A549 (cell line): ENCODE results near the gene UBQLN4. TPM values are rescaled to one million over a fixed set of nuclear protein-coding genes. Genes with fewer than 3 reads are reported as not detected.

ENCODE experiments used
- ATAC-seq, 2 experiments: fragments of 200-7000 bp in 1 of 2; fragments of >200 bp in 1 of 2; cut with Nextera tagmentation in 1 of 2; cut with Tn5 transposase in 1 of 2; 3 replicates each; pipeline versions ENCODE4 v1.8.0 to v1.9.1; 2018 to 2020; ENCODE audit warnings: mild to moderate bottlenecking in 1 of 2, moderate library complexity in 1 of 2
- CTCF ChIA-PET: fragments of 300-600 bp; sonication (Branson Sonifier 250); formaldehyde crosslinking; extraction: SDS; loops from one replicate; lab custom pipeline; 2021; ENCODE audit warnings: antibody characterized with exemption, inconsistent platforms; lab: Yijun Ruan, JAX
- POLR2A ChIA-PET: fragments of 350-600 bp; formaldehyde crosslinking; extraction: SDS; loops from one replicate; lab custom pipeline; 2021; ENCODE audit warnings: antibody characterized with exemption, inconsistent platforms; lab: Yijun Ruan, JAX
- DNase-seq, 2 experiments: peaks; one replicate each; pipeline versions ENCODE4 v3.0.0 to v3.0.0-alpha.2; 2011 to 2016; ENCODE audit warnings: low read depth in 1 of 2, low spot score in 1 of 2
- FAIRE-seq: peaks from 2 replicates; lab custom pipeline; 2011; peaks lifted over from hg19 to GRCh38; lab: Jason Lieb, UNC
- H3K27ac ChIP-seq, 2 experiments: fragments of >200 bp; sonication (Bioruptor Twin); formaldehyde crosslinking; 3 replicates each; pipeline ENCODE4 v1.5.1; 2016 to 2017
- H3K4me1 ChIP-seq: fragments of >200 bp; sonication (Bioruptor Twin); formaldehyde crosslinking; 3 replicates; pipeline ENCODE4 v1.6.1; 2016
- H3K4me2 ChIP-seq: fragments of >200 bp; sonication (Bioruptor Twin); formaldehyde crosslinking; 3 replicates; pipeline ENCODE4 v1.6.1; 2016
- H3K4me3 ChIP-seq: fragments of >200 bp; sonication (Bioruptor Twin); formaldehyde crosslinking; 3 replicates; pipeline ENCODE4 v1.5.1; 2016
- H3K9me3 ChIP-seq: fragments of >200 bp; sonication (Bioruptor Twin); formaldehyde crosslinking; 3 replicates; pipeline ENCODE4 v1.6.1; 2016
- CEBPB ChIP-seq, 2 experiments: fragments of >200 bp in 1 of 2; sonication (Bioruptor Twin) in 1 of 2; formaldehyde crosslinking in 1 of 2; IDR thresholded peaks; 2 replicates each; pipeline ENCODE4 v1.6.1; 2012 to 2016
- CHD4 ChIP-seq: fragments of 200-600 bp; sonication (generic); IDR thresholded peaks from 2 replicates; pipeline ENCODE4 v1.6.1; 2016; ENCODE audit warnings: antibody characterized with exemption, mild to moderate bottlenecking, borderline replicate concordance
- E2F6 ChIP-seq: IDR thresholded peaks from 2 replicates; pipeline ENCODE4 v1.6.1; 2012; ENCODE audit warnings: low read depth, borderline replicate concordance
- ESRRA ChIP-seq: fragments of 150-350 bp; IDR thresholded peaks from 2 replicates; pipeline ENCODE4 v1.6.1; 2014; ENCODE audit warnings: mild to moderate bottlenecking, low read length, borderline replicate concordance
- FOSL2 ChIP-seq, 2 experiments: fragments of 450-650 bp in 1 of 2; fragments of >200 bp in 1 of 2; sonication (Bioruptor Twin) in 1 of 2; formaldehyde crosslinking; IDR thresholded peaks; 2 replicates each; pipeline versions ENCODE4 v1.5.0 to v1.6.1; 2016 to 2020; ENCODE audit warnings: mild to moderate bottlenecking in 1 of 2, moderate library complexity in 1 of 2
- HDAC2 ChIP-seq: fragments of 200-600 bp; sonication (generic); IDR thresholded peaks from 2 replicates; pipeline ENCODE4 v1.6.1; 2016
- HMGXB4 ChIP-seq: fragments of 250-450 bp; sonication (Bioruptor Pico); IDR thresholded peaks from 2 replicates; pipeline ENCODE4 v1.5.0; 2021; ENCODE audit warnings: mild to moderate bottlenecking, moderate library complexity, borderline replicate concordance
- KDM1A ChIP-seq: fragments of 200-600 bp; sonication (generic); IDR thresholded peaks from 2 replicates; pipeline ENCODE4 v1.6.1; 2016; ENCODE audit warnings: low read depth, mild to moderate bottlenecking
- MAZ ChIP-seq: fragments of 150-350 bp; IDR thresholded peaks from 2 replicates; pipeline ENCODE4 v1.6.1; 2014; ENCODE audit warnings: antibody characterized with exemption, low read depth, low read length, borderline replicate concordance
- NFE2L2 ChIP-seq: fragments of 150-350 bp; conservative IDR thresholded peaks from 2 replicates; pipeline ENCODE4 v1.6.1; 2014; ENCODE audit warnings: low read length
- NR3C1 ChIP-seq: fragments of >200 bp; sonication (Bioruptor Twin); formaldehyde crosslinking; IDR thresholded peaks from 3 replicates; pipeline ENCODE4 v1.6.1; 2017
- PHF8 ChIP-seq: fragments of 200-600 bp; sonication (generic); IDR thresholded peaks from 2 replicates; pipeline ENCODE4 v1.6.1; 2016; ENCODE audit warnings: low read depth, mild to moderate bottlenecking, antibody characterized with exemption, moderate library complexity, borderline replicate concordance
- POLR2A ChIP-seq: IDR thresholded peaks from 2 replicates; pipeline ENCODE4 v1.6.1; 2012; ENCODE audit warnings: mild to moderate bottlenecking, low read length
- RAD21 ChIP-seq, 2 experiments: fragments of >200 bp in 1 of 2; sonication (Bioruptor Twin) in 1 of 2; formaldehyde crosslinking in 1 of 2; IDR thresholded peaks in 1 of 2; conservative IDR thresholded peaks in 1 of 2; 2 replicates in 1 of 2; 3 replicates in 1 of 2; pipeline ENCODE4 v1.6.1; 2012 to 2018; ENCODE audit warnings: inconsistent platforms in 1 of 2
- RARB ChIP-seq: fragments of 250-450 bp; sonication (Bioruptor Pico); IDR thresholded peaks from 2 replicates; pipeline ENCODE4 v1.8.0; 2021; ENCODE audit warnings: mild to moderate bottlenecking, moderate library complexity
- RCOR1 ChIP-seq: fragments of 150-350 bp; IDR thresholded peaks from 2 replicates; pipeline ENCODE4 v1.6.1; 2014; ENCODE audit warnings: antibody characterized with exemption, low read length, low read depth
- RNF2 ChIP-seq: fragments of 200-600 bp; sonication (generic); IDR thresholded peaks from 2 replicates; pipeline ENCODE4 v1.6.1; 2016; ENCODE audit warnings: low read depth, mild to moderate bottlenecking, antibody characterized with exemption, moderate library complexity, borderline replicate concordance
- TP53 ChIP-seq: fragments of 250-450 bp; sonication (Bioruptor Pico); IDR thresholded peaks from 2 replicates; pipeline ENCODE4 v1.5.0; 2021; ENCODE audit warnings: mild to moderate bottlenecking, moderate library complexity
- USF2 ChIP-seq: fragments of 450-650 bp; IDR thresholded peaks from 2 replicates; pipeline ENCODE4 v1.6.1; 2014; ENCODE audit warnings: antibody characterized with exemption
- ZNF302 ChIP-seq: fragments of 250-450 bp; sonication (Bioruptor Pico); IDR thresholded peaks from 2 replicates; pipeline ENCODE4 v1.9.0; 2021; ENCODE audit warnings: inconsistent platforms, mild to moderate bottlenecking, moderate library complexity
- ZSCAN20 ChIP-seq: fragments of 250-450 bp; sonication (Bioruptor Pico); IDR thresholded peaks from 2 replicates; pipeline ENCODE4 v1.8.0; 2022; ENCODE audit warnings: mild to moderate bottlenecking, moderate library complexity
- WGBS: methylation state at CpG from one replicate; pipeline ENCODE4 v1.1.6; 2017; ENCODE audit errors: missing lambda C conversion rate; 5-methylcytosine and 5-hydroxymethylcytosine counted together
- polyA plus RNA-seq, 4 experiments: library from polyadenylated mRNA; depleted of rRNA in 3 of 4; stranded (reverse); fragments of >200 nt; fragmentation: RNase III in 1 of 4; extraction: RNeasy Plus Mini Kit Qiagen cat#74134 plus additional on column Dnase treatment in 1 of 4; gene quantifications; 2 replicates in 3 of 4; 3 replicates in 1 of 4; pipeline ENCODE4 v1.2.3, GENCODE V29; 2011 to 2017
- TF ChIP-seq, protein P1 (sequence below): fragments of >200 bp; sonication (Bioruptor Twin); formaldehyde crosslinking; IDR thresholded peaks from 3 replicates; pipeline ENCODE4 v1.5.1; 2016

The UBQLN4 gene
- polyA plus RNA-seq, 2 of the 4 experiments (the other 2 are of a cell fraction) = 38.2 to 42.0 TPM

GRCh38 chr1:156048663-156049258 lies 4.8 kb downstream of the UBQLN4 start (continued):
- TF ChIP-seq, protein P1, sequence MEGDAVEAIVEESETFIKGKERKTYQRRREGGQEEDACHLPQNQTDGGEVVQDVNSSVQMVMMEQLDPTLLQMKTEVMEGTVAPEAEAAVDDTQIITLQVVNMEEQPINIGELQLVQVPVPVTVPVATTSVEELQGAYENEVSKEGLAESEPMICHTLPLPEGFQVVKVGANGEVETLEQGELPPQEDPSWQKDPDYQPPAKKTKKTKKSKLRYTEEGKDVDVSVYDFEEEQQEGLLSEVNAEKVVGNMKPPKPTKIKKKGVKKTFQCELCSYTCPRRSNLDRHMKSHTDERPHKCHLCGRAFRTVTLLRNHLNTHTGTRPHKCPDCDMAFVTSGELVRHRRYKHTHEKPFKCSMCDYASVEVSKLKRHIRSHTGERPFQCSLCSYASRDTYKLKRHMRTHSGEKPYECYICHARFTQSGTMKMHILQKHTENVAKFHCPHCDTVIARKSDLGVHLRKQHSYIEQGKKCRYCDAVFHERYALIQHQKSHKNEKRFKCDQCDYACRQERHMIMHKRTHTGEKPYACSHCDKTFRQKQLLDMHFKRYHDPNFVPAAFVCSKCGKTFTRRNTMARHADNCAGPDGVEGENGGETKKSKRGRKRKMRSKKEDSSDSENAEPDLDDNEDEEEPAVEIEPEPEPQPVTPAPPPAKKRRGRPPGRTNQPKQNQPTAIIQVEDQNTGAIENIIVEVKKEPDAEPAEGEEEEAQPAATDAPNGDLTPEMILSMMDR = no peak
- no peak for TF ChIP-seq PHF8
- TF ChIP-seq RCOR1 = no peak

DNA sequence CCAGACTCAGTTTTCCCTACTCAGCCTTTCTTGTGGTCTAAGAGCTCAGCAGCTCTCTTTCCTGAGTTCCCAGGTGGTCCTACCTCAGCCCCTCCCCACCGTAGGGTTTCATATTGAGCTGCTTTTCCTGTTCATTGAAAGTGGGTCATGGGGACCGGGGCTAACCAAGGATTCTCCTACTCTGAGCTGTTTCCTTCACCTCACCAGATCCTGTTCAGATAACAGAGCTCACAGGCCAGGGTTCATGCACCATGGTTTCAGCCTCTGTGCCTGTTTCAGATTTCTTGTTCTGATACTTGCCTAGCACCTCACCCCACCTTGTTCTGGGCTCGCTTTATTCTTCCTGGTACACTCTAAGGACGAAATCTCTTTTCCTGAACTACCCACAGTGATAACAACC lies 8.5 kb downstream of the UBQLN4 start:
- Histone ChIP-seq H3K4me2 (no peak overlapping the region), H3K4me3 (no peak overlapping the region), H3K27ac (no peak overlapping the region), H3K9me3 (no peaks in the 10 kb centered on the region), H3K4me1 (peaks cover 13% of the 10 kb centered on the region)
- POLR2A ChIA-PET = no interaction called here
- CTCF ChIA-PET = interaction anchor here (0.5 to 1.7 kb wide), 4 partner anchors 11 to 170 kb away, joined by 3 to 5 read pairs (median 4); no protein-coding TSS in a partner anchor
- FAIRE-seq (no peak), ATAC-seq (no peak), DNase-seq (no peak)
- WGBS = 90% methylated on average over 4 of the region's 4 CpGs
- no peak for TF ChIP-seq POLR2A
- TF ChIP-seq NFE2L2 = no peak
- no peak for TF ChIP-seq TP53 (CRISPR knock-in tag)
- no peak for TF ChIP-seq HDAC2
- TF ChIP-seq KDM1A = no peak
- no peak for TF ChIP-seq RAD21 (conservative IDR thresholded peaks at IDR 0.05 in 1 of 2, IDR thresholded peaks at IDR 0.05 in 1 of 2)
- TF ChIP-seq ESRRA = no peak
- no peak for TF ChIP-seq CHD4
- TF ChIP-seq E2F6 = no peak
- no peak for TF ChIP-seq CEBPB (IDR thresholded peaks at IDR 0.05)
- no peak for TF ChIP-seq ZNF302 (CRISPR knock-in tag)
- no peak for TF ChIP-seq ZSCAN20 (CRISPR knock-in tag)
- TF ChIP-seq USF2 = no peak
- no peak for TF ChIP-seq HMGXB4 (CRISPR knock-in tag)
- TF ChIP-seq FOSL2 (IDR thresholded peaks at IDR 0.05) = no peak
- no peak for TF ChIP-seq FOSL2 (CRISPR knock-in tag; IDR thresholded peaks at IDR 0.05)
- TF ChIP-seq RNF2 = no peak
- no peak for TF ChIP-seq NR3C1
- TF ChIP-seq RARB = no peak
- TF ChIP-seq MAZ = no peak
